ENCODE results near the gene AQP3. TPM values are rescaled to one million over a fixed set of nuclear protein-coding genes. Genes with fewer than 3 reads are reported as not detected.

Gene AQP3
- total and polyA plus RNA-seq, 9 of the 15 experiments (the other 6 are each of a cell fraction or from before 2014, with no cell fraction given), result 4.2 to 31.5 (median 17.6) TPM

DNA sequence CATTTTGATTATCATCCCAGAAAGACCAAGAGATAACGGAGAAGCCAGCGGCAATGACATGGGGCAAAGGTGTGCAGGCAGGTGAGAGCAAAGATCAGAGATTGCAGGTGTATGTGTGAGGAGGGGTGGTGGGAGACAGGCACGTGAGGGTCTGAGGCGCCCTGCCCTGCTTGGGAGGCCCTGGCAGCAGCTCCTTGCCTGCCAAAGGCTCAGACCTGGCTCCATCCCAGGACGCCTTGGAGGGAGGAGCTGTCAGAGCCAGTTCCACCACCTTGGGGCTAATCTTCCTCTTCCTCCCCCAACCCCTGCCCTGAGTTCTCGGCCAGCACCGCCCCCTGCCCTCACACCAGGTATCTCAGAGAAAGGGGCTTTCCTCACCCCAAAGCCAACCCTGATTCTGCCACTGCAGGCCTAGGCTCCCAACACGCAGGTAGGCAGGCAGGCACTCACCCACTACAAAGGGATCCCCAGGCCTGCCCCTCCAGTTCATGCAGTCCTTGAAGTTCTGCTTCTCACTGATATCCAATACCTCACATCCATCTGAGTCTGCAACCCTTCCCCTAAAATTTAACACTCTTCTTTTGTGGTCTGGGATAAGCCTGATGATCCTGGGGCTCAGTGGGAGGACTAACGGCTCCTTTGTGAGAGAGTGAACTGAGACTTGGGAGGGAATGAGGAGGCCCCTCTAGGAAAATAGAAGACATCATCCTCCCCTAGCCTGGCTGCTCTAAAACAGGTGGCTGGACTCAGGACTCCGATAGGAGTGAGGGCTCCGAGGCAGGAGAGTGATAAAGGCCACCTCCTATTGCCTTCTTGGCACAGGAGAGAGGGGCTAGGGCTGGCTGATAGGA lies 1.8 kb downstream of the AQP3 start (continued):
- peak; percentile 73 for TF ChIP-seq ZEB2 (IDR thresholded peaks at IDR 0.05)
- TF ChIP-seq CBFA2T3 (IDR thresholded peaks at IDR 0.05), result peak; percentile 85
- TF ChIP-seq SLC30A9 (CRISPR knock-in tag; IDR thresholded peaks at IDR 0.05), result no peak
- TF ChIP-seq TAL1 (IDR thresholded peaks at IDR 0.05), result peak; percentile 17; the same call in 1 of the 2 replicates
- TF ChIP-seq EP300 (IDR thresholded peaks at IDR 0.05; ENCODE audit: low read length), result 0 out of 2 replicates have a peak, but pooled peaks have one; percentile 16

DNA sequence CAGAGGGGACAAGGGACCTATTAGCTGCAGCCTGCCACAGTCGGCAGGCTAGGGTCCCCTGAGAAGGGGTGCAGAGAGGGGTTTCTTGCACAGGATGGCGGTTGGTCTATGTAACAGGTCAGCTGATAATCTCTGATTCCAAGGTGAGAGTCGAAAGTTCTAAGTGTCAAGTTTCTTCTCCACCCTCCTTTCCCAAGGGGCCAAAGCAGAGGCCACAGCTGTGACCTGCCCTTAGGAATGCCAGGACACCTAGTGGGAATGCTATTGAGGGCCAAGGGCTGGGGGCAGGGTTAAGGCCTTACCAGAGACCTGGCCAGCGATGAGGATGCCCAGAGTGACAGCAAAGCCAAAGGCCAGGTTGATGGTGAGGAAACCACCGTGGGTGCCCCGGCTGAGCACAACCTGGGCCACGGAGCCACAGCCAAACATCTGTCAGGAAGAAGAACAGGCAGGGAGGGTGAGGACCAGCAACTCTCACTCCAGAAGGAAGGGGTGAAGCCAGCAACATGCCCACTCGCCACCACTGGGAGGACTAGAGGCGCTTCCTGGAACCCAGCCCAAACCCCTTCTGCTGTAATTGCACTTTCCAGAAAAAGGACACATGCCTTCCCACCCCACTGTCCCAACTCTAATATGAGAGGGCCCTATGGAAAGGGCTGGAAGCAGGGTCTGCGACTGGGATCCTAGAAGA lies 3.8 kb downstream of the AQP3 start:
- BruUV-seq (replicated peaks), result no TSS peak
- TF ChIP-seq, protein P1, sequence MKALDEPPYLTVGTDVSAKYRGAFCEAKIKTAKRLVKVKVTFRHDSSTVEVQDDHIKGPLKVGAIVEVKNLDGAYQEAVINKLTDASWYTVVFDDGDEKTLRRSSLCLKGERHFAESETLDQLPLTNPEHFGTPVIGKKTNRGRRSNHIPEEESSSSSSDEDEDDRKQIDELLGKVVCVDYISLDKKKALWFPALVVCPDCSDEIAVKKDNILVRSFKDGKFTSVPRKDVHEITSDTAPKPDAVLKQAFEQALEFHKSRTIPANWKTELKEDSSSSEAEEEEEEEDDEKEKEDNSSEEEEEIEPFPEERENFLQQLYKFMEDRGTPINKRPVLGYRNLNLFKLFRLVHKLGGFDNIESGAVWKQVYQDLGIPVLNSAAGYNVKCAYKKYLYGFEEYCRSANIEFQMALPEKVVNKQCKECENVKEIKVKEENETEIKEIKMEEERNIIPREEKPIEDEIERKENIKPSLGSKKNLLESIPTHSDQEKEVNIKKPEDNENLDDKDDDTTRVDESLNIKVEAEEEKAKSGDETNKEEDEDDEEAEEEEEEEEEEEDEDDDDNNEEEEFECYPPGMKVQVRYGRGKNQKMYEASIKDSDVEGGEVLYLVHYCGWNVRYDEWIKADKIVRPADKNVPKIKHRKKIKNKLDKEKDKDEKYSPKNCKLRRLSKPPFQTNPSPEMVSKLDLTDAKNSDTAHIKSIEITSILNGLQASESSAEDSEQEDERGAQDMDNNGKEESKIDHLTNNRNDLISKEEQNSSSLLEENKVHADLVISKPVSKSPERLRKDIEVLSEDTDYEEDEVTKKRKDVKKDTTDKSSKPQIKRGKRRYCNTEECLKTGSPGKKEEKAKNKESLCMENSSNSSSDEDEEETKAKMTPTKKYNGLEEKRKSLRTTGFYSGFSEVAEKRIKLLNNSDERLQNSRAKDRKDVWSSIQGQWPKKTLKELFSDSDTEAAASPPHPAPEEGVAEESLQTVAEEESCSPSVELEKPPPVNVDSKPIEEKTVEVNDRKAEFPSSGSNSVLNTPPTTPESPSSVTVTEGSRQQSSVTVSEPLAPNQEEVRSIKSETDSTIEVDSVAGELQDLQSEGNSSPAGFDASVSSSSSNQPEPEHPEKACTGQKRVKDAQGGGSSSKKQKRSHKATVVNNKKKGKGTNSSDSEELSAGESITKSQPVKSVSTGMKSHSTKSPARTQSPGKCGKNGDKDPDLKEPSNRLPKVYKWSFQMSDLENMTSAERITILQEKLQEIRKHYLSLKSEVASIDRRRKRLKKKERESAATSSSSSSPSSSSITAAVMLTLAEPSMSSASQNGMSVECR (CRISPR knock-in tag; IDR thresholded peaks at IDR 0.05), result no peak
- peak; percentile 43; the same call in 1 of the 2 replicates for TF ChIP-seq NFIC (IDR thresholded peaks at IDR 0.05)
- TF ChIP-seq, protein P2, sequence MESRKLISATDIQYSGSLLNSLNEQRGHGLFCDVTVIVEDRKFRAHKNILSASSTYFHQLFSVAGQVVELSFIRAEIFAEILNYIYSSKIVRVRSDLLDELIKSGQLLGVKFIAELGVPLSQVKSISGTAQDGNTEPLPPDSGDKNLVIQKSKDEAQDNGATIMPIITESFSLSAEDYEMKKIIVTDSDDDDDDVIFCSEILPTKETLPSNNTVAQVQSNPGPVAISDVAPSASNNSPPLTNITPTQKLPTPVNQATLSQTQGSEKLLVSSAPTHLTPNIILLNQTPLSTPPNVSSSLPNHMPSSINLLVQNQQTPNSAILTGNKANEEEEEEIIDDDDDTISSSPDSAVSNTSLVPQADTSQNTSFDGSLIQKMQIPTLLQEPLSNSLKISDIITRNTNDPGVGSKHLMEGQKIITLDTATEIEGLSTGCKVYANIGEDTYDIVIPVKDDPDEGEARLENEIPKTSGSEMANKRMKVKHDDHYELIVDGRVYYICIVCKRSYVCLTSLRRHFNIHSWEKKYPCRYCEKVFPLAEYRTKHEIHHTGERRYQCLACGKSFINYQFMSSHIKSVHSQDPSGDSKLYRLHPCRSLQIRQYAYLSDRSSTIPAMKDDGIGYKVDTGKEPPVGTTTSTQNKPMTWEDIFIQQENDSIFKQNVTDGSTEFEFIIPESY (CRISPR knock-in tag; IDR thresholded peaks at IDR 0.05), result peak; percentile 98
- CTCF ChIA-PET (ENCODE audit: low intra/inter-chr PET ratio), result interaction anchor here (0.7 kb wide), 1 partner anchor 9 kb away, joined by 4 read pairs; no protein-coding TSS in a partner anchor
- POLR2A ChIA-PET, result interaction anchor here (0.7 kb wide), 1 partner anchor 19 kb away, joined by 4 read pairs; no protein-coding TSS in a partner anchor
- no peak overlapping the region for H3K27ac ChIP-seq (ENCODE audit: extremely low read depth, low read depth, low read length)
- no peak overlapping the region for H3K4me2 ChIP-seq (ENCODE audit: insufficient read depth, low read length)
- in situ Hi-C loops (cut with MboI), result no loop called here
- H3K9me3 ChIP-seq (replicated peaks; ENCODE audit: control insufficient read depth, insufficient read depth, low read depth, low read length), result no peaks in the 10 kb centered on the region
- H3K79me2 ChIP-seq (ENCODE audit: control insufficient read depth, insufficient read depth, low read length), result peaks cover 20% of the 10 kb centered on the region
- no peak for FAIRE-seq
- no peak for ATAC-seq
- intact Hi-C loops (cut with micrococcal nuclease), result no loop called here
- H3K4me3 ChIP-seq, result no peak overlapping the region
- H3K9ac ChIP-seq (ENCODE audit: insufficient read depth in 1 of 2, low read depth in 2 of 2, low read length in 2 of 2), result peak overlapping the region in 1 of 2 experiments; percentile 65; a peak in 2 of 4 replicates
- no peak for DNase-seq (ENCODE audit: extremely low read depth in 1 of 4, low spot score in 3 of 4)
- H3K9me1 ChIP-seq (ENCODE audit: control insufficient read depth, insufficient read depth, low read length), result no peaks in the 10 kb centered on the region
- peaks cover 12% of the 10 kb centered on the region; the same call in 1 of the 3 replicates for H3K36me3 ChIP-seq (ENCODE audit: control insufficient read depth, insufficient read depth, low read length)
- H3K27me3 ChIP-seq (ENCODE audit: control insufficient read depth in 2 of 2, insufficient read depth in 2 of 2, low read length in 2 of 2), result no peaks in the 10 kb centered on the region
- H2AFZ ChIP-seq (ENCODE audit: low read depth, low read length), result no peak overlapping the region
- WGBS (ENCODE audit: insufficient coverage, low coverage, missing lambda C conversion rate), result 75% methylated on average over 7 of the region's 10 CpGs
- no peaks in the 10 kb centered on the region for H4K20me1 ChIP-seq (replicated peaks; ENCODE audit: control insufficient read depth, insufficient read depth, low read length)
- H3K4me1 ChIP-seq (replicated peaks in 1 of 2; ENCODE audit: control insufficient read depth in 2 of 2, insufficient read depth in 2 of 2, low read length in 2 of 2), result peaks cover 41 to 64% of the 10 kb centered on the region in 2 experiments

Data from K562 (cell line).